ENCODE results near the gene CTSC.

- TF ChIP-seq CTCF (IDR thresholded peaks at IDR 0.05 in 8 of 11, conservative IDR thresholded peaks at IDR 0.05 in 3 of 11) (no peak), POLR2A (IDR thresholded peaks at IDR 0.05) (no peak)
These were observed 85.3 kb downstream of the CTSC start for GRCh38 chr11:88252208-88252607.

Data from spleen (tissue), 7 donors.